Mammary epithelial cell (primary cell): ENCODE measurements around the gene STK11.

Source experiments
- EZH2 ChIP-seq: IDR thresholded peaks from 2 replicates; pipeline ENCODE4 v1.6.1; 2012; ENCODE audit warnings: low read length, inconsistent platforms, borderline replicate concordance
- TF ChIP-seq, protein P1 (sequence below), 2 donors: IDR thresholded peaks in 1 of 2; conservative IDR thresholded peaks in 1 of 2; 2 replicates each; pipeline ENCODE4 v1.5.1; 2011 to 2012; ENCODE audit warnings: inconsistent platforms in 2 of 2, low read length in 2 of 2, mild to moderate bottlenecking in 2 of 2, control low read depth in 1 of 2, low read depth in 1 of 2; ENCODE audit not compliant: insufficient read depth in 1 of 2; ENCODE audit errors: extremely low read depth in 1 of 2

GRCh38 chr19:1275976-1276627 is 70.5 kb downstream of the STK11 start:
- TF ChIP-seq, protein P1, sequence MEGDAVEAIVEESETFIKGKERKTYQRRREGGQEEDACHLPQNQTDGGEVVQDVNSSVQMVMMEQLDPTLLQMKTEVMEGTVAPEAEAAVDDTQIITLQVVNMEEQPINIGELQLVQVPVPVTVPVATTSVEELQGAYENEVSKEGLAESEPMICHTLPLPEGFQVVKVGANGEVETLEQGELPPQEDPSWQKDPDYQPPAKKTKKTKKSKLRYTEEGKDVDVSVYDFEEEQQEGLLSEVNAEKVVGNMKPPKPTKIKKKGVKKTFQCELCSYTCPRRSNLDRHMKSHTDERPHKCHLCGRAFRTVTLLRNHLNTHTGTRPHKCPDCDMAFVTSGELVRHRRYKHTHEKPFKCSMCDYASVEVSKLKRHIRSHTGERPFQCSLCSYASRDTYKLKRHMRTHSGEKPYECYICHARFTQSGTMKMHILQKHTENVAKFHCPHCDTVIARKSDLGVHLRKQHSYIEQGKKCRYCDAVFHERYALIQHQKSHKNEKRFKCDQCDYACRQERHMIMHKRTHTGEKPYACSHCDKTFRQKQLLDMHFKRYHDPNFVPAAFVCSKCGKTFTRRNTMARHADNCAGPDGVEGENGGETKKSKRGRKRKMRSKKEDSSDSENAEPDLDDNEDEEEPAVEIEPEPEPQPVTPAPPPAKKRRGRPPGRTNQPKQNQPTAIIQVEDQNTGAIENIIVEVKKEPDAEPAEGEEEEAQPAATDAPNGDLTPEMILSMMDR (conservative IDR thresholded peaks at IDR 0.05 in 1 of 2, IDR thresholded peaks at IDR 0.05 in 1 of 2; ENCODE audit: extremely low read depth in 1 of 2, insufficient read depth in 1 of 2, low read depth in 1 of 2, low read length in 2 of 2): no peak
- no peak for TF ChIP-seq EZH2
